Prostate gland (tissue), 2 donors: Measurements from ENCODE around the gene RABIF.

ENCODE experiments used
- POLR2A ChIP-seq: fragments of 450-650 bp; IDR thresholded peaks from one replicate; pipeline ENCODE4 v1.6.1; 2016; ENCODE audit warnings: antibody characterized with exemption, mild to moderate bottlenecking
- TF ChIP-seq, protein P1 (sequence below), 4 experiments: fragments of 200-600 bp in 2 of 4; fragments of 450-650 bp in 2 of 4; sonication (generic) in 2 of 4; IDR thresholded peaks; 1 replicate in 3 of 4; 2 replicates in 1 of 4; pipeline ENCODE4 v1.5.1; 2016 to 2019; ENCODE audit warnings: antibody characterized with exemption in 4 of 4, mild to moderate bottlenecking in 2 of 4, moderate library complexity in 2 of 4

DNA sequence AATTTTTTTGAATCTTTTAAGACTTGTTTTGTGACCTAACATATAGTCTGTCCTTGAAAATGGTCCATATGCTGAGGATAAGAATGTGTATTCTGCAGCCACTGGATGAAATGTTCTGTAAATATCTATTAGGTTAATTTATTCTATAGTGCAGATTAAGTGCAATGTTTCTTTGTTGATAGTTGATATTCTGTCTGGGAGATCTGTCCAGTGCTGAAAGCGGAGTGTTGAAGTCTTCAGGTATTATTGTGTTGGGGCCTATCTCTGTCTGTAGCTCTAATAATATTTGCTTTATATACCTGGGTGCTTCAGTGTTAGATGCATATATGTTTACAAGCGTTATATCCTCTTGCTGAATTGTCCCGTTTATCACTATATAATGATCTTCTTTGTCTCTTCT is 45.8 kb upstream of the RABIF start:
- TF ChIP-seq, protein P1, sequence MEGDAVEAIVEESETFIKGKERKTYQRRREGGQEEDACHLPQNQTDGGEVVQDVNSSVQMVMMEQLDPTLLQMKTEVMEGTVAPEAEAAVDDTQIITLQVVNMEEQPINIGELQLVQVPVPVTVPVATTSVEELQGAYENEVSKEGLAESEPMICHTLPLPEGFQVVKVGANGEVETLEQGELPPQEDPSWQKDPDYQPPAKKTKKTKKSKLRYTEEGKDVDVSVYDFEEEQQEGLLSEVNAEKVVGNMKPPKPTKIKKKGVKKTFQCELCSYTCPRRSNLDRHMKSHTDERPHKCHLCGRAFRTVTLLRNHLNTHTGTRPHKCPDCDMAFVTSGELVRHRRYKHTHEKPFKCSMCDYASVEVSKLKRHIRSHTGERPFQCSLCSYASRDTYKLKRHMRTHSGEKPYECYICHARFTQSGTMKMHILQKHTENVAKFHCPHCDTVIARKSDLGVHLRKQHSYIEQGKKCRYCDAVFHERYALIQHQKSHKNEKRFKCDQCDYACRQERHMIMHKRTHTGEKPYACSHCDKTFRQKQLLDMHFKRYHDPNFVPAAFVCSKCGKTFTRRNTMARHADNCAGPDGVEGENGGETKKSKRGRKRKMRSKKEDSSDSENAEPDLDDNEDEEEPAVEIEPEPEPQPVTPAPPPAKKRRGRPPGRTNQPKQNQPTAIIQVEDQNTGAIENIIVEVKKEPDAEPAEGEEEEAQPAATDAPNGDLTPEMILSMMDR (IDR thresholded peaks at IDR 0.05): no peak
- TF ChIP-seq POLR2A: no peak
